Stimulated activated CD4-positive, alpha-beta T cell treated with anti-CD3 and anti-CD28 coated beads, Interleukin-1b, Interleukin-23, amount 100 ng/mL, for 24 hours (primary cell): ENCODE data around the gene ECSCR.

Experiments used
- DNase-seq, 4 experiments: peaks; one replicate each; pipeline ENCODE4 v3.0.0-alpha.2; 2020; ENCODE audit warnings: low read depth in 4 of 4, low spot score in 1 of 4

ECSCR gene

DNA sequence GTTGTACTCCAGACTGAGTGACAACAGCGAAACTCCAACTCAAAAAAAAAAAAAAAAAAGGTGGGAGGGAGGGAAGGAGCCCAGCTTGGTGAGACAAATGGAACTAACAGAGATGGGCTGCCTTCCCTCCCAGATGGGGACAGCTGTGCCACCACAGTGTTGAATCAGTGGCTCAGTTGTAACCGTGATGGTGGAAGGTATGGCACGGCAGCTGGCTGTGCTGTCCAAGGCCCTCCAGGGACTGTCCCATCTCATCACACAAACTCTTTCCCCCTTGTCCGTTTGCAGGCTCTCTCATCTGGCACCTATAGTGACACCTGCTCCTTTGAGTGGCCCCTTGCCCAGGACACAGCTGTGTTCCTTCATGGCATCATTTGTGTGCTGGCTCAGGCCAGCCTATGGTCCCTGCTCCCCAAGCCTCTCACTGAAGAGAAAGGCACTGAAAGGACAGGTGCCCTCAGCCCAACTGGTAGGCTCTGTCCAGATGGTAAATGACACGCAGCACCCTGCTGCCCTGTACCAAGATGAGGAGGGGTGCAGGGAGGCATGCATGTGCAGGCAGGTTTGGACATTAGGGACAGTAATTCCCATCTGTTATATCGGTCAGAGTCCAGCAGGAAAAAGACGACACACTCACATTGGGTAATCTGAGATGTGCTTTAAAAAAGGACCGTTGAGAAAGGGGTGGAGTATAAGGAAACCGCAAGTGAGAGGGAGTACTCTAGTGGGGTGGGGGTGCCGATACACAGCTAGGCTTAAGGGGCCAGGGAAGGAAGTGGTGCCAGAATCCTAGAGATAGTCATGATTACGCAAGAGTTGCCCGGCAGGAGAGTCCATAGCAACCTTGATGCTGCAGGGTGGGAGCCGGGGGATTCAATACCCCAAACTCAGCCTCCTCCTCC lies 12.6 kb upstream of the ECSCR start:
- DNase-seq, result no peak

DNA sequence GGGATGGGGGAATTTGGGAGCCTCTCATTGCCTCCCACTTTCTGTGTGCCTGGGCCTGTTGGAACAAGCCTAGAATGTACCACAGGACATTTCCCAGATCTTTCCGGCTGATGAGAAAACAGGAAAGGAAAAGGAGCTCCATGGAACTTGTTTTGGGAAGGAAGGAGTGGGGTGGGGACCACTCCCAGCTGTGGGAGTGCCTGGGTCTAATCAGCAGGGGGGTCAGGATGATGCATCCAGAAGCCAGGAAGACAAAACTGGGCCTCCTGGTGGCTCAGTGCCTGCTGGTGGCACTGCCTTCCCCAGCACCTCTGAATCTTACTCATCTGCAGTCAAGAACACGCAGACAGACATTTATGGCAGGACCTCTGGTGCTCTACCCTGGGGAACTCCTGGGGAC lies 11.0 kb upstream of the ECSCR start:
- DNase-seq, result no peak

DNA sequence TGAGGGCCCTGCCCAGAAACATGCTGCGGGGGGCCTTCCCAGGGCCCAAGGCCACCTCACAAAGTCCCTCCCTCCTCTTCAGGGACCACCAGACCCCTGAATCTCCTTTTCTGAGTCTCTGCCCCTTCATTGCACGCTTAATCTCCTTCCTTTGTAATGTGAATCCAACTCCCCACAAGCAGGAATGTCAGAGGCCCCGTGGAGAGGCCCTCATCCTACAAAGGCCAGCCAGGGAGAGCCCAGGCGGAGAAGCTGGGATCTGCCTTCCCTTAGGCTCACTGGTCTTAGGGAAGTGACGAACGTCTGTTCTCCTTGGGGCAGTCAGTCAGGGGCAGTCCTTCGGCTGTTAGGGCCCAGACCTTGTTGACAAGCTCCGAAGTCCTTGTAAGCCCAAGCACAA lies 10.6 kb upstream of the ECSCR start:
- no peak for DNase-seq

DNA sequence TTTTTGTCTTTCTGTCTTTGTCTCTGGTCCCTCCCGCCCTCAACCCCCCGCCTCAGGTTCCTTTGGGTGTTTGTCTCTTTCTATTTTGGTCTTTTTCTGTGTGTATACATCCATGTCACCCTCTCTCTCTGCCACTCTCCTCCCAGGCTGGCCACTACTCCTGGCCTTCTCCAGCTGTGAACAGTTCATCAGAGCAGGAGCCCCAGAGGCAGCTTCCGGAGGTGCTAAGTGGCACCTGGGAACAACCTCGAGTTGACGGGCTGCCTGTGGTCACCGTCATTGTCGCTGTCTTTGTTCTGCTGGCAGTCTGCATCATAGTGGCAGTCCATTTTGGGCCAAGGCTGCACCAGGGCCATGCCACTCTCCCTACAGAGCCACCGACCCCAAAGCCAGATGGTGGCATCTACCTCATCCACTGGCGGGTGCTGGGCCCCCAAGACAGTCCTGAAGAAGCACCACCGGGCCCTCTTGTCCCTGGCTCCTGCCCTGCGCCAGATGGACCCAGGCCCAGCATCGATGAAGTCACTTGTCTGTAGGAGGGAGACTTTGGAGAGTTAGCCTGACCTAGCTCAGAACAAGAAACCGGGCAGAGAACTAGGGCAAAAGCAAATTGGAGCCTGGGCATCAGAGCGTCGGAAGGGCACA lies 10.0 kb upstream of the ECSCR start:
- no peak for DNase-seq

DNA sequence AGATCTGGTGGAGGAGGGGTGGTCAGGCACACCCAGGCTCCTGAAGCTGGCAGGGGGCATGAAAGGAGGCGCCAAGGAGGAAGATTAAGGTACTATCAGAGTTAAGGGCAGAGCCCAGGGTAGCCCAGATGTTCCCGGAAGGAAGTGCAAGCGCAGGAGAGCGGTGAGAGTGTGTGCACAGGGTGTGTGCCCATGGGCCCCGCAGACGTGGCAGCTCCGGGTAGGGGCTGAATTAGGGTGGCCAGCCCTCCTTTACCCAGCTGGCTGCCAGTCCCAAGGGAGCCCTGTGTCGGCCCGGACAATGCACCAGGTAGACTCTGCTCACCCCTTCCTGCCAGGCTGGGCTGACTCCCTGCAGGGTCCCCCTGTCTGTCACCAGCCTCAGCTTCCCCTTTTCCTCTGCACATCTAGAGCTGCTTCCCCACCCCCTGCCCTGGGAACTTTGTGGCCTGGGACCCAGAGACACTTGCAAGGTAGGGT lies 8.3 kb upstream of the ECSCR start, which contains the start of gene SMIM33:
Gene SMIM33 (plus strand): TSS at position 184 of the 480 bp plus-strand sequence. CDS start 118 bp downstream, at position 302.
- no peak for DNase-seq

DNA sequence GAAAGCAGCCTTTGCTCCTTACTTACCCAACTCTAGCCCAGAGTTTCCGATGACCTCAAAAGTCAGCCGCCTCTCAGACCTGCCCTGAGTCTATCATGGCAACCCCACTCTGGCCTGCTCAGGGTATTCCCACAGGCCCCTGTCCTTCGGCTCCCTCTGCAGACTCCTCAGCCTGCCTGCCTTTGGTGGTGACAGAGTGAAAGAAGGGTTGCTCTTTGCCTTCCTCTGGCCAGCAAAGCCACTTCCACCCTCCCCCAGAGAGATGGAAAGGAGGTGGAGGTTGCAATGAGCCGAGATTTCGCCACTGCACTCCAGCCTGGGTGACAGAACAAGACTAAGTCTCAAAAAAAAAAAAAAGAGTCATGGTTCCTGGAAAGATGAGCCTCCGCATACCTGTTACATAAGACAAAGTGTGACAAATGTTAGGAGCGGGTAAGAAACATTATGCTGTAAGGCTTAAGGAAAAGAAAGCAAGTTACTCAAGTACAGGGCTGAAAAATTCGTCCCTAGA lies 5.9 kb upstream of the ECSCR start:
- no peak for DNase-seq

DNA sequence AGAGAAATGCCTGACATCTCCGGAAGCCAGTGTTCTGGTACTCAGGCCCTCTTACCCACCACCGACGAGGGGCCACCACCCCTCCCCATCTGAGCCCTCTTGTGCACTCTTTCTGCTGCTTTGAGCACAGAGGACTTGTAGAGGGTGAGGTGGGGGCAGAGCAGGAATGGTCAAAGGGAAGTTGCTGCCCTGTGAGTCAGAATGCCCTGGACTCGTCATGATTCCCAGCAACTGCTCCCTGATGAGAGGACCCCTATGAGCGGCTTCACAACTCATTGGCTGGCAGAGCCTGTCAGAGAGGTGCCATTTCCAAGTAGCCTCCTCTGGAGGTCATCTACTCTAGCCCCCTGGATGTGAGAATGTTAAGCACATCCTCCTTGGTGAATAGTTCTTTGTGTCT lies 845 bp downstream of the ECSCR start:
- DNase-seq, result no peak

DNA sequence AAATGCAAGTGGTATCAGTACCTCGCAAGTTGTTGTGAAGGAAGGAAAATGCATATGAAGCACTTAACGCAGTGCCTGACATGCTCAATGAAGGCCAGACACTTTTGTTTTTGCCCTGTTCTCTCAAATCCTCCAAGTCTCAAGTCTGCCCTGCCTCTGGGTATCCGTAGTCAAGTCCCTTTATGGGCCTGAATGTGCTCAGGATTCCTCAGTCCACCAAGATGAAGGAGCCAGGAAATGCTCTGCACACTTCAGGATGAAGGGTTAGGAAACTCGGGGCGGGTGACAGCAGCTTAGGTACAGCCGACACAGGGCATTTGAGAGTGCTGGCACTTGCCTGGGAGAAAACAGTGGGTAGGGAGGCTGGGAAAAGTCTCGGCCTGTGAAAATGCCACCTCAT lies 1.4 kb downstream of the ECSCR start:
- DNase-seq, result no peak

DNA sequence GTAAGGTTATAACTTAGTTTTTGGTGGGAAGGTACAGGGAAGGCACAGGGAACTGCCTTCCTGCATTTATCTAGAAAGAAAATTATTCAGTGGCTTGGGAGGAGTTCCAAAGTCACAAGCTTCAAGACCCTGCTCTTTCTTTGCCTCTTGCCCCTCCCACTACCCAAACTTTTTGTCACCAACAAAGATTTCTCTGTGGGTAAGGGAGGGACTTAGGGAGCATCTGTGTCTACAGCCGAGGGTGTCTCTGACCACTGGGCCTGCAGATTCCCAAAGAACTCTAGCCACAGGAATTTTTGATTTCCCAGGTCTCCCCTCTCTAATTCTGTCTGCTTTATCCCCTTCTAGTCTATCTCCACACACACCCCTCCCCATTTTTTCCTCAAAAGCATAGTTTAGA lies 2.1 kb downstream of the ECSCR start:
- no peak for DNase-seq

DNA sequence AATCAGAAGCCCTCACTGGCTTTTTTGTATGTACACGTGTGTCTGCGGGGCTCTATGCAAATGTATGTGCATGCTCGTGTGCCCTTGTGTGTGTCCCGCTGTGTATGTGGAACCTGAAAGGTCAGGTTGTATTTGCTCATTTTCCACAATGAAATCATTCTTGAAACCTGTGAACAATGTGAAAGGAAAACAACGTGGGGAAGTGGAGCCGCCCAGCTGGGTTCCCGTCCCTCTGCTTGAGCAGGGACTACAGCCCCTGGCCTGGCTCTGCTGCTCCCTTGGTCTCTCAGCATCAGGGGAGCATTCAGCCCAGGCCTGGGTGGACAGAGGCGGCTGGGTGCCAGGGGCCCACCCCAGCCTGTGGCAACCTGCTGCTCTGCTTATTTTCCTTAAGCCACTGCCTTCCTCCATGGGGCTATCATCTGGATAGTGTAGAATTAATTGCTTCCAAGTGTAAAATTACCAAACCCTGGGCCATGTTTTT lies 3.0 kb downstream of the ECSCR start:
- no peak for DNase-seq

DNA sequence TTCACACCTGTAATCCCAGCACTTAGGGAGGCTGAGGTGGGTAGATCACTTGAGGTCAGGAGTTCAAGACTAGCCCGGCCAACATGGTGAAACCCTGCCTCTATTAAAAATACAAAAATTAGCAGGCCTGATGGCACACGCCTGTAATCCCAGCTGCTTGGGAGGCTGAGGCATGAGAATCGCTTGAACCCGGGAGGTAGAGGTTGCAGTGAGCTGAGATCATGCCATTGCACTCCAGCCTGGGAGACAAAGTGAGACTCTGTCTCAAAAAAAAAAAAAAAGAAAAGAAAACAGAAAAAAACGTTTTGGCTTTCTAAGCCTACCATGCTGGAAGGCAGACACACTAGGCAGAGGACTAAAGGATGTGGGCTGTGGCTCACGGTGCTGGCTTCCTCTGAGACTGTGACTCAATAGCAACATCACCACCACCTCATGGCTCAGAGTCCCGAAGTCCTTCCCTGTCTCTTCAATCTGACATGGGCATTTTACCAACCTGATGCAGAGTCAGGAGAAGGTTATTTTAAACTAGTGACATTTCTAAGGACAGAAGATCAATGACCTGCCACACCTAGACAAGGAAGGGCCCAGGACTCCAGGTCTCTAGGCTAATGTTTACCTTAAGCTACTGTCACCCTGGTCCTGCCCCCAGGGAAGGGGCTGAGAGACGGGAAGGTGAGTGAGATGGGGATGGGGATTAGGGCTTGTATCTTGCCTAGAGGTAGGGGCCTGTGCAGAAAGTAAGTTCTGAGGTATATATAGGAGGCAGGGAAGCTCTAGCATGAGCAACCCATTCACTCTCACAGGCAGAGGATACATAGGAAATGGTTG lies 3.7 kb downstream of the ECSCR start:
- DNase-seq, result peak in 3 of 4 experiments; percentile 46 to 68 (median 56)

DNA sequence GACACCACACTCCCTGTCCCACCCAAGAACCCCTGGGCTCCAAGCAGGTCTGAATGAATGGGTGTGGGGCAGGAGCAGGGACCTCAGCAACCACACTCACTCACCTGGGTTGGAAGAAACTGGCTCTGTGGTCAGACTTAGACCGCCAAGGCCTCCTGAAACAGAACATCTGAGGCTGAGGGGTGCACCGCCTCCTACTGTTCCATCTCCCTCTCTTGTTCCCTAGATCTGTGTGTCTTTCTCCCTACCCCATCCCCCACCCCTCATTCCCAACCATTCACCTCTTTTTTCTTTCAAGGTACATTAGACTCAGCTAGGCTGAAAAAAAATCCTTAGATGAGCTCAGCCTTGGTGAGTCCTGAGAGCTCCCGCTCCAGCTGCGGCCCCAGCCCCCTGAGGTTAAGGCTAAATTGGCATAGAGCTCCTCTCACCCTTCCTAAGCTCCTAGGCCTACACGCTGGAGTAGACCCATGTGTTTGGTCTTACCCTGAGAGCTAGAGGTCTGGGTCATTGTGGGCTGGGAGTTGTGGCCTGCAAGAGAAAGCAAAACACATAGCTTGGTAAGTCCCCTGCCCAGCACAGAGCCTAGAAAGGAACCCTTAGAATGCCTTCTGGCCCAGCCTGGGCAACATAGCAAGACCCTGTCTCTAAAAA lies 4.8 kb downstream of the ECSCR start:
- DNase-seq, result no peak

DNA sequence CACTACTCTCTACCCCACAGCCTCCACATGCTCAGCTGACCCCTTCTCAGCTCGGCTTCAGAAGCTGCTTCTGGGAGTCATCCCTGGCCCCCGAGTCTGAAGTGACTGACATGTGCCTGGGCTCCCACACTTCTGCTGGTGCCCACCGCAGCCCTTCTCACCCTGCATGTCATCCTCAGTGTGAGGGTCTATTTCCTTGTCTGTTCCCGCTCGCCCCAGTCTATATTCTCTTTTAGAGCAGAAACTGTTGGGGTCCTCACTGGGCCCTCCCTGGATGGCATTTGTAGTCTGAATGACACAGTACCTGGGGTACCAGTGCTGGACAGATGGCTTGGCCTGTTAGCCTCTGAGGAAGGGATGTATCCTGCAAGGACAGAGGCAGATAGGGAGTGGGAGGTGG lies 5.3 kb downstream of the ECSCR start:
- DNase-seq, result no peak

DNA sequence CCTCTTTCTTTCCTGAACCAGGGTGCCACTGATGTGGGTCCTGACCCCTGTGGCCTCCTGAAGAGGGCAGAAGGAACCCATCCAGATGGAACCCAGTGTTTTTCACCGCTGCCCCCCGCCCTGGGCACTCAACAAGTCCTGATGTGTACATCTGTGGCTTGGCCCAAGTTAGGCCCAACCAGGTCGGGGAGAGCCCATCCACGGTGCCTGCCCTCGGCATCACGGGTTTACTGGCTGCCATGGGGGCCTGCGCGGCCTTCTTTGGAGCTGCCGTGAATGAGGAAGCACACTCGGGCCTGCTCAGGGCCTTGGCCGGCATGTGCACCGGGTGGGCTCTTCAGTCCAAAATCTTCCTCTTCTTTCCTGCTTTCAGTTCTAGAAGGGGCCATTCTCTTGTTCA lies 5.8 kb downstream of the ECSCR start:
- no peak for DNase-seq

DNA sequence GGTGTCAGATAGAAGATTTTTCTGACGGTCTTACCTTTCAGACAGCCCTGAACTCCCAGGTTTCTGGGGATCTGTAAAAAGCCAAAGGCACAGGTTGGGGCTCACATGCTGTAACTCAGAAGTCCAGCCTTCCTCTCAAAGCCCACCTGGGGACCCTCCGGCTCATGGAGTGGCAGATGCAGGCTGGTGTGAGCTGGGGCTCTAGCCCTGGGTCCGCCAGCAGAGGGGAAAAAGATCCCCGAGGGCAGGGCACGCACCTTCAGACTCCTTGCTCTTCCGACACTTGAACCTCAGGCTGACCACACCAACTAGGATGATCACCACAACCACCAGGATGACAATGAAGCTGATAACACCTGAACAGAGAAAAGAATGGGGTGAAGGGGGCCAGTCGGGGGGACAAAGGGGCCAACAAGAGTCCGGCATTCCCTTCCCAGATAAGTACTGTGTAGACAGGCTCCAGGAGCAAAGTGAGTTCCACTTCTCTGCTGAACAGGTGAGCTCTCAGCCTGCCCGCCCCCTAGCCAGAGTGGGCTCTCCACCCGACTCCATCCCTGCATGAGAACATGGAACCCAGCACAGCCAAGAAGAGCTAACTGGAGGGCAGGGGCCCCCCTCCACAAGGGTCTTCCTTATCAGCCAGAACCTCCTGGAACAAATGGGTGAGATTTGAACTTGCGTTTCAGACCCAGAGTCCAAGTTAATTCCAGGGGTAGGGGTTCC lies 7.8 kb downstream of the ECSCR start:
- no peak for DNase-seq

DNA sequence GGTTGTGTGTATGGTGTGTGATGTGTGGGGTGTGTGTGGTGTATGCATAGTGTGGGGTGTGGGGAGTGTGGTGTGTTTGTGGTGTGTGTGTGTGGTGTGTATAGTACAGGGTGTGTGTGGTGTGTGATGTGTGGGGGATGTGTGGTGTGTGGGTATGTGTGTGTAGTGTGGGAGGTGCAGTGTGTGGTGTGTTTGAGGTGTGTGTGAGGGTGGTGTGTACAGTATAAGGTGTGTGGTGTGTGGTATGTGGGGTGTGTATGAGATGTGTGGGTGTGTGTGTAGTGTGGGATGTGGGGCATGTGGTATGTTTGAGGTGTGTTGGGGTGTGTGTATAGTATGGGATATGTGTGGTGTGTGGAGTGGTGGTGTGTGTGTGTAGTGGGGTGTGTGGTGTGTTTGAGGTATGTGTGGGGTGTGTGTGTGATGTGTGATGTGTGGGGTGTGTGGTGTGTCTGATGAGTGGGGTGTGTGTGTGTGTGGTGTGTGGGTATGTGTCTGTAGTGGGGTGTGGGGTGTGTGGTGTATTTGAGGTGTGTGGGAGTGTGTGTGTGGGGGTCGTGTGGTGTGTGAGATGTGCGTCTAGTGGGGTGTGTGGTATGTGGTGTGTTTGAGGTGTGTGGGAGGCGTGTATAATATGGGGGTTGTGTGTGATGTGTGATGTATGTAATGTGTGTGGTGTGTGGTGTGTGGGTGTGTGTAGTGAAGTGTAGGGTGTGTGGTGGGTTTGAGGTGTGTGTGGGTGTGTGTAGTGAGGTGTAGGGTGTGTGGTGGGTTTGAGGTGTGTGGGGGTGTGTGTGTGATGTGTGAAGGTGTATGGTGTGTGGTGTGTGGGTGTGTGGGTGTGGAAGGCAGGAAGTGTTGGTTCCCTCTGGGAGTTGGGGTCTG lies 8.6 kb downstream of the ECSCR start:
- no peak for DNase-seq

DNA sequence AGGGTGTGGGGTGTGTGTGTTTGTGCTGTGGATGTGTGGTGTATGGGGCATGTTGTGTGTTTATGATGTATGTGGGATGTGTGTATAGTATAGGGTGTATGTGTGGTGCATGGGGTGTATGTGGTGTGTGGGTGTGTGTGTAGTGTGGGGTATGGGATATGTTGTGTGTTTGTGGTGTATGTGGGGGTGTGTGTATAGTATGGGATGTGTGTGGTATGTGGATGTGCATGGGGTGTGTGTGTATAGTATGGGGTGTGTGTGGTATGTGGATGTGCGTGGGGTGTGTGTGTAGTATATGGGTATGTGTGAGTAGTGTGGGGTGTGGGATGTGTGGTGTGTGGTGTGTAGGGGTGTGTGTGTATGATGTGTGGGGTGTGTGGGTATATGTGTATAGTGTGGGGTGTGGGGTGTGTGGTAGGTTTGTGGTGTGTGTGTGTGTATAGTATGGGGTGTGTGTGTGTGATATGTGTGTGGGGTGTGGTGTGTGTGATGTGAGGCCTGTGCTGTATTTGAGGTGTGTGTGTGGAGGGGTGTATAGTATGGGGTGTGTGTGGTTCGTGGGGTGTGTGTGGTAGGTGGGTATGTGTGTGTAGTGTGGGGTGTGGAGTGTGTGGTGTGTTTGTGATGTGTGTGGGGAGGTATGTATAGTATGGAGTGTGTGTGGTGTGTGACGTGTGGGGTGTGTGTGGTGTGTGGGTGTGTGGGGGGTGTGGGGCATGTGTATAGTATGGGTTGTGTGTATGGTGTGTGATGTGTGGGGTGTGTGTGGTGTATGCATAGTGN lies 10.5 kb downstream of the ECSCR start:
- DNase-seq, result no peak

DNA sequence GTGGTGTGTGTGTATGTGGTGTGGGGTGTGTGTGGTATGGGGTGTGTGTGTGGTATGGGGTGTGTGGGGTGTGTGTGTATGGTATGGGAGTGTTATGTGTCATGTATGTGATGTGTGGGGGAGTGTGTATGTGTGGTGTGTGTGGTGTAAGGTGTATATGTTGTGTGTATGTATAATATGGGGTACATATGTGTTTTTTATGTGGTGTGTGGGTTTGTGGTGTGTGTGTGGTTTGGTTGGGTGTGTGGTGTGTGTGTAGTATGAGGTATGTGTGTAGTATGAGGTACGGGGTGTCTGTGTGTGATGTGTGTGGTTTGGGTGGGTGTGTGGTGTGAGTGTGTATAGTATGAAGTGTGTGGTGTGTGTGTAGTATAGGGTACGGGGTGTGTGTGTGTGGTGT lies 11.4 kb downstream of the ECSCR start:
- no peak for DNase-seq
